Dedifferentiated amniotic fluid mesenchymal stem cell (primary cell): ENCODE measurements around the gene ADAM12.

Experiments used
- DNase-seq: peaks from one replicate; pipeline ENCODE4 v3.0.0-alpha.2; 2016; ENCODE audit errors: extremely low spot score

ADAM12 gene

GRCh38 chr10:126214021-126214420, 174.3 kb downstream of the ADAM12 start:
- DNase-seq, result no peak

- no peak for DNase-seq
Observed at GRCh38 chr10:126212738-126213137, 175.5 kb downstream of the ADAM12 start.

- no peak for DNase-seq
Observed at GRCh38 chr10:126210051-126210651, 178.1 kb downstream of the ADAM12 start.

GRCh38 chr10:126209451-126209850, 178.8 kb downstream of the ADAM12 start:
- no peak for DNase-seq

GRCh38 chr10:126208726-126209302, 179.5 kb downstream of the ADAM12 start:
- no peak for DNase-seq

GRCh38 chr10:126207851-126208250, 180.4 kb downstream of the ADAM12 start:
- DNase-seq, result no peak

- DNase-seq, result no peak
Observed at GRCh38 chr10:126207313-126207771, 180.9 kb downstream of the ADAM12 start.

- no peak for DNase-seq
Observed at GRCh38 chr10:126205486-126206205, 182.6 kb downstream of the ADAM12 start.

GRCh38 chr10:126204320-126204719, 184.0 kb downstream of the ADAM12 start:
- no peak for DNase-seq

GRCh38 chr10:126203746-126204145, 184.5 kb downstream of the ADAM12 start:
- no peak for DNase-seq

GRCh38 chr10:126201603-126202002, 186.7 kb downstream of the ADAM12 start:
- no peak for DNase-seq

- peak; percentile 96 for DNase-seq
Observed at GRCh38 chr10:126199221-126199998, 188.9 kb downstream of the ADAM12 start.

GRCh38 chr10:126198681-126199080, 189.6 kb downstream of the ADAM12 start:
- DNase-seq, result no peak

- no peak for DNase-seq
Observed at GRCh38 chr10:126197036-126197543, 191.2 kb downstream of the ADAM12 start.

GRCh38 chr10:126196281-126196680, 192.0 kb downstream of the ADAM12 start:
- no peak for DNase-seq

GRCh38 chr10:126191192-126191591, 197.1 kb downstream of the ADAM12 start:
- no peak for DNase-seq

- DNase-seq, result no peak
Observed at GRCh38 chr10:126188679-126189200, 199.5 kb downstream of the ADAM12 start.

GRCh38 chr10:126187399-126187798, 200.9 kb downstream of the ADAM12 start:
- DNase-seq, result no peak

- no peak for DNase-seq
Observed at GRCh38 chr10:126186766-126187165, 201.5 kb downstream of the ADAM12 start.

- no peak for DNase-seq
Observed at GRCh38 chr10:126185676-126186447, 202.4 kb downstream of the ADAM12 start.

GRCh38 chr10:126181626-126182025, 206.7 kb downstream of the ADAM12 start:
- DNase-seq, result no peak
